Measurements from ENCODE around the gene ALKBH1. TPM values are rescaled to one million over a fixed set of nuclear protein-coding genes. Genes with fewer than 3 reads are reported as not detected.

The ALKBH1 gene
- total RNA-seq, 2 experiments from 2014 or later: 5.6 to 8.5 TPM

- Histone ChIP-seq H3K27me3 (ENCODE audit: control insufficient read depth in 1 of 2, insufficient read depth in 2 of 2, low read length in 2 of 2) (no peaks in the 10 kb centered on the region), H3K36me3 (ENCODE audit: insufficient read depth, low read length) (peaks cover 47% of the 10 kb centered on the region), H3K27ac (ENCODE audit: low read depth in 1 of 2, low read length in 2 of 2) (no peak overlapping the region), H3K4me3 (ENCODE audit: low read length) (no peak overlapping the region), H3K4me1 (ENCODE audit: insufficient read depth, low read length) (no peaks in the 10 kb centered on the region), H3K9me3 (ENCODE audit: control insufficient read depth in 1 of 2, insufficient read depth in 1 of 2, low read length in 2 of 2) (no peaks in the 10 kb centered on the region)
- intact Hi-C loops (cut with DNase I, micrococcal nuclease): no loop called here
- Mint-ChIP-seq H3K9me3 (no peaks in the 10 kb centered on the region), H3K27me3 (no peaks in the 10 kb centered on the region), H3K4me3 (no peak overlapping the region), H3K4me1 (ENCODE audit: low read depth) (no peaks in the 10 kb centered on the region), H3K36me3 (ENCODE audit: low read depth) (peaks cover 70% of the 10 kb centered on the region), H3K27ac (no peak overlapping the region)
- ChIA-PET CTCF (no interaction called here), POLR2A (no interaction called here)
- DNase-seq (no peak), ATAC-seq (ENCODE audit: poor library complexity) (no peak)
- TF ChIP-seq CTCF (IDR thresholded peaks at IDR 0.05): no peak
These were observed 32.9 kb downstream of the ALKBH1 start for GRCh38 chr14:77674931-77675330.

GRCh38 chr14:77673193-77673592 lies 34.6 kb downstream of the ALKBH1 start:
- Mint-ChIP-seq H3K9me3 (no peaks in the 10 kb centered on the region), H3K27me3 (no peaks in the 10 kb centered on the region), H3K4me3 (no peak overlapping the region), H3K27ac (no peak overlapping the region), H3K4me1 (ENCODE audit: low read depth) (no peaks in the 10 kb centered on the region), H3K36me3 (ENCODE audit: low read depth) (peaks cover 55% of the 10 kb centered on the region)
- CTCF ChIA-PET: no interaction called here
- Histone ChIP-seq H3K27me3 (ENCODE audit: control insufficient read depth in 1 of 2, insufficient read depth in 2 of 2, low read length in 2 of 2) (no peaks in the 10 kb centered on the region), H3K36me3 (ENCODE audit: insufficient read depth, low read length) (peaks cover 41% of the 10 kb centered on the region), H3K4me1 (ENCODE audit: insufficient read depth, low read length) (no peaks in the 10 kb centered on the region), H3K9me3 (ENCODE audit: control insufficient read depth in 1 of 2, insufficient read depth in 1 of 2, low read length in 2 of 2) (no peaks in the 10 kb centered on the region), H3K4me3 (ENCODE audit: low read length) (no peak overlapping the region), H3K27ac (ENCODE audit: low read depth in 1 of 2, low read length in 2 of 2) (no peak overlapping the region)
- TF ChIP-seq CTCF (IDR thresholded peaks at IDR 0.05): no peak
- POLR2A ChIA-PET: no interaction called here
- ATAC-seq (ENCODE audit: poor library complexity): no peak
- intact Hi-C loops (cut with DNase I, micrococcal nuclease): no loop called here
- DNase-seq: no peak

- no peak overlapping the region for H3K4me3 ChIP-seq (ENCODE audit: low read length)
- H3K27ac ChIP-seq (ENCODE audit: low read depth in 1 of 2, low read length in 2 of 2): no peak overlapping the region
- Mint-ChIP-seq H3K4me3 (no peak overlapping the region), H3K27ac (no peak overlapping the region), H3K4me1 (ENCODE audit: low read depth) (no peaks in the 10 kb centered on the region), H3K9me3 (no peaks in the 10 kb centered on the region), H3K27me3 (no peaks in the 10 kb centered on the region), H3K36me3 (ENCODE audit: low read depth) (no peaks in the 10 kb centered on the region)
- H3K27me3 ChIP-seq (ENCODE audit: control insufficient read depth in 1 of 2, insufficient read depth in 2 of 2, low read length in 2 of 2): no peaks in the 10 kb centered on the region
- no peaks in the 10 kb centered on the region for H3K9me3 ChIP-seq (ENCODE audit: control insufficient read depth in 1 of 2, insufficient read depth in 1 of 2, low read length in 2 of 2)
- ChIA-PET CTCF (no interaction called here), POLR2A (no interaction called here)
- no peaks in the 10 kb centered on the region for H3K4me1 ChIP-seq (ENCODE audit: insufficient read depth, low read length)
- no peak for ATAC-seq (ENCODE audit: poor library complexity)
- intact Hi-C loops (cut with DNase I, micrococcal nuclease): no loop called here
- no peak for DNase-seq
- TF ChIP-seq CTCF (IDR thresholded peaks at IDR 0.05): no peak
- H3K36me3 ChIP-seq (ENCODE audit: insufficient read depth, low read length): peaks cover under 1% of the 10 kb centered on the region
These were observed 40.5 kb downstream of the ALKBH1 start for GRCh38 chr14:77667331-77667730.

Measured in CD4-positive, alpha-beta T cell (primary cell).